Measurements from ENCODE around the gene SORCS2.

- TF ChIP-seq CTCF (IDR thresholded peaks at IDR 0.05) (no peak), POLR2A (IDR thresholded peaks at IDR 0.05) (no peak)
These were observed 547.0 kb downstream of the SORCS2 start for GRCh38 chr4:7739077-7739917.

Data from uterus (tissue), 2 donors.